ENCODE results near the gene MS4A18. TPM values are rescaled to one million over a fixed set of nuclear protein-coding genes. Genes with fewer than 3 reads are reported as not detected.

Gene MS4A18
- total RNA-seq, 1 experiment from 2014 or later: not detected

DNA sequence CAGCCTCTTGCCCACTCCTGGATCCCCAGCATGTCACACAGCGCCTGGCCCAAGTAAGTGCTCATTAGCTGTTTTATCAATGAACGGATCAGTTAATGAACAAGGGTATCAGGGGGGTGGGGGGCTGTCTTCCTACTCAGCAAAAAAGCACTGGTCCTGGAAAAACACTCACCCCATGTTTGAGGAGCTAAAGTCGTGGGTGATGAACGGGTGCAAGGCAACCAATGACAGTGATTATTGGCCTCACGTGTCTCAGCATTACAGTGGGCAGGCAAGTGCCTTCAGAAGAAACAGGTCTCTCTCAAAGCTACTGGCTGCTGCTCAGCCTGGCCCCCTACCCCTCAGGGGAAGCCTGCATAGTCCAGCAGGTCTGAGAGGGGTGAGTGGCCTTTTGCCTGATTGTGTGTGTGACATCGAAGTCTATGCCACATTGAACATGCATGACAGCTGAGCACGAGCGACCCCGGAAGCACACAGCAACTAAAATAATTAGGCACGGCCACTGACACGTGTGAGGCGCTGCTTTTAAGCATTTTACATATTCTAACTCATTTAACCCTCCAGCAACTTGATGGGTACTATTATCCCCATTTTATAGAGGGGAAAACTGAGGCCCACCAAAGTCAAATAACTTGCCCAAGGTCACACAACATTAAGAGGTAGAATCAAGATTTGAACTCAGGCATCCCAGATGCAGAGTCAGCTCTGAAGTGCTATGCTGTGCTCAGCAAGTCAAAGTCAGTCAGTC is 58.0 kb downstream of the MS4A18 start:
- no peaks in the 10 kb centered on the region for H3K36me3 ChIP-seq (ENCODE audit: control insufficient read depth in 1 of 2, insufficient read depth in 2 of 2, low read length in 2 of 2)
- peaks cover 0 to 3% of the 10 kb centered on the region in 2 experiments; a peak in 1 of 4 replicates for H3K4me1 ChIP-seq (ENCODE audit: control insufficient read depth in 1 of 2, insufficient read depth in 2 of 2, low read length in 2 of 2)
- ChIA-PET CTCF (no interaction called here), POLR2A (no interaction called here), RAD21 (ENCODE audit: low non-redundant PET in 1 of 2, low total read pairs in 2 of 2, uncharacterized antibody in 2 of 2, unreplicated experiment in 2 of 2) (no interaction called here)
- no peak overlapping the region for H3K9ac ChIP-seq (ENCODE audit: low read length)
- H3K9me2 ChIP-seq (ENCODE audit: insufficient read depth): no peaks in the 10 kb centered on the region
- no peak for TF ChIP-seq TCF7L2 (IDR thresholded peaks at IDR 0.05; ENCODE audit: borderline replicate concordance, extremely low read depth, insufficient read depth, insufficient read length)
- TF ChIP-seq POLR2AphosphoS5 (IDR thresholded peaks at IDR 0.05; ENCODE audit: low read depth, low read length): no peak
- TF ChIP-seq YY1 (IDR thresholded peaks at IDR 0.05; ENCODE audit: extremely low read depth, insufficient replicate concordance, low read depth, low read length): no peak
- TF ChIP-seq ZFX (IDR thresholded peaks at IDR 0.05): no peak
- DNase-seq (ENCODE audit: low read depth, low spot score): no peak
- H3K9me3 ChIP-seq (ENCODE audit: control insufficient read depth in 1 of 2, insufficient read depth in 1 of 2, low read depth in 1 of 2, low read length in 2 of 2): no peaks in the 10 kb centered on the region
- no peak overlapping the region for H2AFZ ChIP-seq (ENCODE audit: low read depth, low read length, poor library complexity, severe bottlenecking)
- no peak for ATAC-seq
- no TSS peak for BruUV-seq (replicated peaks)
- H3K27ac ChIP-seq (ENCODE audit: low read depth, low read length): no peak overlapping the region
- intact Hi-C loops (cut with micrococcal nuclease): no loop called here
- no peaks in the 10 kb centered on the region for H3K27me3 ChIP-seq (ENCODE audit: insufficient read depth, low read length)
- no peaks in the 10 kb centered on the region for H3K79me2 ChIP-seq (ENCODE audit: insufficient read depth, low read length)
- no peak overlapping the region for H3K4me2 ChIP-seq (ENCODE audit: low read length)
- no peaks in the 10 kb centered on the region for H4K20me1 ChIP-seq (ENCODE audit: insufficient read depth)
- no peak overlapping the region for H3K4me3 ChIP-seq (replicated peaks in 1 of 2; ENCODE audit: low read depth in 1 of 2, low read length in 2 of 2)

DNA sequence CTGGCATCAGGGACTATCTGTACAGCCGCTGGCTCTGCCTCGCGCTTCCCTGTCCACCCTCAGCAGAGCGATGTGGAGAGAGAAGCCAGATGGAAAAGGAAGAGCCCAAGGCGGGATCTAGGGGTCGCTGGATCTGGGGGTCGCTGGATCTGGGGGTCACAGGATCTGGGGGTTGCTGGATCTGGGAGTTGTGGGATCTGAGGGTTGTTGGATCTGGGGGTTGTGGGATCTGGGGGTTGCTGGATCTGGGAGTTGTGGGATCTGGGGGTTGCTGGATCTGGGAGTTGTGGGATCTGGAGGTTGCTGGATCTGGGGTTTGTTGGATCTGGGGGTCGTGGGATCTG is 58.6 kb downstream of the MS4A18 start:
- ATAC-seq (no peak), DNase-seq (ENCODE audit: low read depth, low spot score) (no peak)
- Histone ChIP-seq H3K27me3 (ENCODE audit: insufficient read depth, low read length) (no peaks in the 10 kb centered on the region), H3K4me2 (ENCODE audit: low read length) (no peak overlapping the region), H3K4me3 (replicated peaks in 1 of 2; ENCODE audit: low read depth in 1 of 2, low read length in 2 of 2) (no peak overlapping the region), H2AFZ (ENCODE audit: low read depth, low read length, poor library complexity, severe bottlenecking) (no peak overlapping the region), H4K20me1 (ENCODE audit: insufficient read depth) (no peaks in the 10 kb centered on the region), H3K9me3 (ENCODE audit: control insufficient read depth in 1 of 2, insufficient read depth in 1 of 2, low read depth in 1 of 2, low read length in 2 of 2) (no peaks in the 10 kb centered on the region), H3K9ac (ENCODE audit: low read length) (no peak overlapping the region), H3K9me2 (ENCODE audit: insufficient read depth) (no peaks in the 10 kb centered on the region), H3K4me1 (ENCODE audit: control insufficient read depth in 1 of 2, insufficient read depth in 2 of 2, low read length in 2 of 2) (no peaks in the 10 kb centered on the region), H3K36me3 (ENCODE audit: control insufficient read depth in 1 of 2, insufficient read depth in 2 of 2, low read length in 2 of 2) (no peaks in the 10 kb centered on the region), H3K79me2 (ENCODE audit: insufficient read depth, low read length) (no peaks in the 10 kb centered on the region), H3K27ac (ENCODE audit: low read depth, low read length) (no peak overlapping the region)
- ChIA-PET RAD21 (ENCODE audit: low non-redundant PET in 1 of 2, low total read pairs in 2 of 2, uncharacterized antibody in 2 of 2, unreplicated experiment in 2 of 2) (no interaction called here), POLR2A (no interaction called here), CTCF (no interaction called here)
- TF ChIP-seq EZH2 (IDR thresholded peaks at IDR 0.05) (no peak), CEBPB (IDR thresholded peaks at IDR 0.05; ENCODE audit: low read depth) (no peak), POLR2A (IDR thresholded peaks at IDR 0.05; ENCODE audit: borderline replicate concordance, extremely low read depth, insufficient read depth, insufficient read length) (no peak), ELF1 (IDR thresholded peaks at IDR 0.05; ENCODE audit: borderline replicate concordance, low read depth) (no peak), FOSL1 (IDR thresholded peaks at IDR 0.05; ENCODE audit: low read depth) (no peak), EGR1 (IDR thresholded peaks at IDR 0.05; ENCODE audit: low read depth) (no peak), JUND (IDR thresholded peaks at IDR 0.05) (no peak), SP1 (IDR thresholded peaks at IDR 0.05; ENCODE audit: low read depth) (no peak), ZNF274 (IDR thresholded peaks at IDR 0.05; ENCODE audit: low read depth, low read length) (no peak), EZH2phosphoT487 (IDR thresholded peaks at IDR 0.05; ENCODE audit: borderline replicate concordance) (no peak), TCF7L2 (IDR thresholded peaks at IDR 0.05; ENCODE audit: borderline replicate concordance, extremely low read depth, insufficient read depth, insufficient read length) (no peak)
- TF ChIP-seq, protein P1, sequence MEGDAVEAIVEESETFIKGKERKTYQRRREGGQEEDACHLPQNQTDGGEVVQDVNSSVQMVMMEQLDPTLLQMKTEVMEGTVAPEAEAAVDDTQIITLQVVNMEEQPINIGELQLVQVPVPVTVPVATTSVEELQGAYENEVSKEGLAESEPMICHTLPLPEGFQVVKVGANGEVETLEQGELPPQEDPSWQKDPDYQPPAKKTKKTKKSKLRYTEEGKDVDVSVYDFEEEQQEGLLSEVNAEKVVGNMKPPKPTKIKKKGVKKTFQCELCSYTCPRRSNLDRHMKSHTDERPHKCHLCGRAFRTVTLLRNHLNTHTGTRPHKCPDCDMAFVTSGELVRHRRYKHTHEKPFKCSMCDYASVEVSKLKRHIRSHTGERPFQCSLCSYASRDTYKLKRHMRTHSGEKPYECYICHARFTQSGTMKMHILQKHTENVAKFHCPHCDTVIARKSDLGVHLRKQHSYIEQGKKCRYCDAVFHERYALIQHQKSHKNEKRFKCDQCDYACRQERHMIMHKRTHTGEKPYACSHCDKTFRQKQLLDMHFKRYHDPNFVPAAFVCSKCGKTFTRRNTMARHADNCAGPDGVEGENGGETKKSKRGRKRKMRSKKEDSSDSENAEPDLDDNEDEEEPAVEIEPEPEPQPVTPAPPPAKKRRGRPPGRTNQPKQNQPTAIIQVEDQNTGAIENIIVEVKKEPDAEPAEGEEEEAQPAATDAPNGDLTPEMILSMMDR (IDR thresholded peaks at IDR 0.05 in 2 of 3, conservative IDR thresholded peaks at IDR 0.05 in 1 of 3; ENCODE audit: borderline replicate concordance in 1 of 3, insufficient read depth in 1 of 3, low read depth in 2 of 3, low read length in 2 of 3): no peak
- intact Hi-C loops (cut with micrococcal nuclease): no loop called here
- BruUV-seq (replicated peaks): no TSS peak

Measured in HCT116 (cell line).